ENCODE results near the gene CUL7.

Gene CUL7

DNA sequence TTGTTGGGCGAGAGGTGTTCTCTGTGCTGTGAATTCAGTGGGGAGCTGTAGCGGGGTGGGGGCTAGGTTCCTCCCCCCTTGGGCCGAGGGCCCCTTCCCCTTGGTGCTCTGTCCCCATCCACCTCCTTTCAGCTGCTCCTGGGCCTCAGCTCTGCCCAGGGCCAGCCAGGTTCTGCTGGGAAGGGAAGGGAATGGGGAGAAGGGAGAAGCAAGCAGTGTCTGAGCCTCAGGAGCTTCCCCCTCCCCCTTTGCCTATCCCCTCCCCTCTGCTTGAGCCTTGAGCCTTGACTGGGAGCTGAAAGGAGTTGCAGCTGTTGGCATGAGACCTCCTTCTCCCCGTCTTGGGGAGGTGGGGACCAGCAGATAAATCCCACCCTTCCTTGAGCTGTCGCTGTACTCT is 32.8 kb downstream of the CUL7 start:
- H3K27me3 ChIP-seq (ENCODE audit: insufficient read depth, poor library complexity, severe bottlenecking): no peaks in the 10 kb centered on the region
- H3K27ac ChIP-seq (replicated peaks): peak overlapping the region; percentile 85
- no peak for TF ChIP-seq SPI1 (IDR thresholded peaks at IDR 0.05; ENCODE audit: borderline replicate concordance, low read depth)
- TF ChIP-seq, protein P1, sequence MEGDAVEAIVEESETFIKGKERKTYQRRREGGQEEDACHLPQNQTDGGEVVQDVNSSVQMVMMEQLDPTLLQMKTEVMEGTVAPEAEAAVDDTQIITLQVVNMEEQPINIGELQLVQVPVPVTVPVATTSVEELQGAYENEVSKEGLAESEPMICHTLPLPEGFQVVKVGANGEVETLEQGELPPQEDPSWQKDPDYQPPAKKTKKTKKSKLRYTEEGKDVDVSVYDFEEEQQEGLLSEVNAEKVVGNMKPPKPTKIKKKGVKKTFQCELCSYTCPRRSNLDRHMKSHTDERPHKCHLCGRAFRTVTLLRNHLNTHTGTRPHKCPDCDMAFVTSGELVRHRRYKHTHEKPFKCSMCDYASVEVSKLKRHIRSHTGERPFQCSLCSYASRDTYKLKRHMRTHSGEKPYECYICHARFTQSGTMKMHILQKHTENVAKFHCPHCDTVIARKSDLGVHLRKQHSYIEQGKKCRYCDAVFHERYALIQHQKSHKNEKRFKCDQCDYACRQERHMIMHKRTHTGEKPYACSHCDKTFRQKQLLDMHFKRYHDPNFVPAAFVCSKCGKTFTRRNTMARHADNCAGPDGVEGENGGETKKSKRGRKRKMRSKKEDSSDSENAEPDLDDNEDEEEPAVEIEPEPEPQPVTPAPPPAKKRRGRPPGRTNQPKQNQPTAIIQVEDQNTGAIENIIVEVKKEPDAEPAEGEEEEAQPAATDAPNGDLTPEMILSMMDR (IDR thresholded peaks at IDR 0.05; ENCODE audit: insufficient read depth, low read length): no peak
- TF ChIP-seq POLR2AphosphoS5 (IDR thresholded peaks at IDR 0.05; ENCODE audit: low read depth): no peak
- TF ChIP-seq, protein P2, sequence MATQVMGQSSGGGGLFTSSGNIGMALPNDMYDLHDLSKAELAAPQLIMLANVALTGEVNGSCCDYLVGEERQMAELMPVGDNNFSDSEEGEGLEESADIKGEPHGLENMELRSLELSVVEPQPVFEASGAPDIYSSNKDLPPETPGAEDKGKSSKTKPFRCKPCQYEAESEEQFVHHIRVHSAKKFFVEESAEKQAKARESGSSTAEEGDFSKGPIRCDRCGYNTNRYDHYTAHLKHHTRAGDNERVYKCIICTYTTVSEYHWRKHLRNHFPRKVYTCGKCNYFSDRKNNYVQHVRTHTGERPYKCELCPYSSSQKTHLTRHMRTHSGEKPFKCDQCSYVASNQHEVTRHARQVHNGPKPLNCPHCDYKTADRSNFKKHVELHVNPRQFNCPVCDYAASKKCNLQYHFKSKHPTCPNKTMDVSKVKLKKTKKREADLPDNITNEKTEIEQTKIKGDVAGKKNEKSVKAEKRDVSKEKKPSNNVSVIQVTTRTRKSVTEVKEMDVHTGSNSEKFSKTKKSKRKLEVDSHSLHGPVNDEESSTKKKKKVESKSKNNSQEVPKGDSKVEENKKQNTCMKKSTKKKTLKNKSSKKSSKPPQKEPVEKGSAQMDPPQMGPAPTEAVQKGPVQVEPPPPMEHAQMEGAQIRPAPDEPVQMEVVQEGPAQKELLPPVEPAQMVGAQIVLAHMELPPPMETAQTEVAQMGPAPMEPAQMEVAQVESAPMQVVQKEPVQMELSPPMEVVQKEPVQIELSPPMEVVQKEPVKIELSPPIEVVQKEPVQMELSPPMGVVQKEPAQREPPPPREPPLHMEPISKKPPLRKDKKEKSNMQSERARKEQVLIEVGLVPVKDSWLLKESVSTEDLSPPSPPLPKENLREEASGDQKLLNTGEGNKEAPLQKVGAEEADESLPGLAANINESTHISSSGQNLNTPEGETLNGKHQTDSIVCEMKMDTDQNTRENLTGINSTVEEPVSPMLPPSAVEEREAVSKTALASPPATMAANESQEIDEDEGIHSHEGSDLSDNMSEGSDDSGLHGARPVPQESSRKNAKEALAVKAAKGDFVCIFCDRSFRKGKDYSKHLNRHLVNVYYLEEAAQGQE (IDR thresholded peaks at IDR 0.05; ENCODE audit: insufficient replicate concordance, low read depth): no peak
- TF ChIP-seq GABPA (IDR thresholded peaks at IDR 0.05; ENCODE audit: low read depth): no peak
- no peak for DNase-seq (ENCODE audit: low read depth in 1 of 2, low spot score in 1 of 2)
- H3K4me3 ChIP-seq (replicated peaks; ENCODE audit: insufficient read depth, low read length): peak overlapping the region; percentile 79

DNA sequence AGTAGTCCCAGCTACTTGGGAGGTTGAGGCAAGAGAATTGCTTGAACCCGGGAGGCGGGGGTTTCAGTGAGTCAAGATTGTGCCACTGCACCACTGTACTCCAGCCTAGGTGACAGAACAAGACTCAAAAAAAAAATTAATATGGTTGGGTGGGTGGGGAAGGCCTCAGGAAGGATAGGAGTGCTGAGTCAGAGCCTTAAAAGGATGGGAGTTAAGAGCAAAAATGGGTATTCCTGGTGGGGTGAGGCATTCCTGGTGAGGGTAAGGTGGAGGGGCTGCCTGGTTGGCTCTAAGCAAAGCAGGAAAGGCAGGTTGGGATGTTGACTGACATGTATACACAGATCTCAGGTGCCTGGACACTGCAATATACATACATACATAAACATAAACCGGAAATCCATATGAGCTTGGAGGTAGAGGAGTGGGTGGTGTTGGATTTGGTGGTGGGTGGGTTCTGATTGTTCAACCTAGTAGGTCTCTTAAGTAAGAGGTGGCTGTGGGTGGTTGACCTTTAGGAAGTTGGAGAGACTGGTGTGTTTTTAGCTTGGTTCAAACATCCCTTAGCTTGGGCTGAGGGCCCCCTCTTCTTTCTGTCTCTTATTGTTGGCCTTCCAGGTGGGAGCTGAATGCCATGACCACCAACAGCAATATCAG is 33.5 kb downstream of the CUL7 start:
- H3K27ac ChIP-seq (replicated peaks): no peak overlapping the region
- DNase-seq (ENCODE audit: low read depth in 1 of 2, low spot score in 1 of 2): no peak
- no peak for TF ChIP-seq POLR2AphosphoS5 (IDR thresholded peaks at IDR 0.05; ENCODE audit: low read depth)
- TF ChIP-seq, protein P2 (IDR thresholded peaks at IDR 0.05; ENCODE audit: insufficient replicate concordance, low read depth): no peak
- TF ChIP-seq GABPA (IDR thresholded peaks at IDR 0.05; ENCODE audit: low read depth): no peak
- no peak for TF ChIP-seq SPI1 (IDR thresholded peaks at IDR 0.05; ENCODE audit: borderline replicate concordance, low read depth)
- no peak overlapping the region for H3K4me3 ChIP-seq (replicated peaks; ENCODE audit: insufficient read depth, low read length)
- no peaks in the 10 kb centered on the region for H3K27me3 ChIP-seq (ENCODE audit: insufficient read depth, poor library complexity, severe bottlenecking)

DNA sequence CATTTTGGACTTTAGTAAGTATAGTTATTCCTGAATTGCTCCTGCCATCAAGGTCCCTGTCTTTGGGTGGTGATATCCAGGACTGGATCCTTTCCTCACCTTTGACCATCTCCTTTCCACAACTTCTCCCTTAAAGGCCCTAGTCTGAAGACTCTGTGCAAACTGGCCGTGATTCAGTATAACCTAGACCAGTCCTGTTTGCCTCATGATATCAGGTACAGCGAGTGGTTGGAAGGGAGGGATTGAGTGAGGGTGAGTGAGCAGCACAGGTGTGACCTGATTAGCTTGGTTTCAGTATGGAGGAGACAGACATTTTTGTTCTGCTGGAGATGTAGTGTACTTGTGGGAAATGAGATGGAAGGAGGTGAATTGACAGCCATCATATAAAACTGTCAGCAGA is 34.5 kb downstream of the CUL7 start:
- no peaks in the 10 kb centered on the region for H3K27me3 ChIP-seq (ENCODE audit: insufficient read depth, poor library complexity, severe bottlenecking)
- H3K4me3 ChIP-seq (replicated peaks; ENCODE audit: insufficient read depth, low read length): no peak overlapping the region
- TF ChIP-seq, protein P1 (IDR thresholded peaks at IDR 0.05; ENCODE audit: insufficient read depth, low read length): no peak
- TF ChIP-seq, protein P2 (IDR thresholded peaks at IDR 0.05; ENCODE audit: insufficient replicate concordance, low read depth): no peak
- no peak for TF ChIP-seq GABPA (IDR thresholded peaks at IDR 0.05; ENCODE audit: low read depth)
- no peak for TF ChIP-seq SPI1 (IDR thresholded peaks at IDR 0.05; ENCODE audit: borderline replicate concordance, low read depth)
- TF ChIP-seq POLR2AphosphoS5 (IDR thresholded peaks at IDR 0.05; ENCODE audit: low read depth): no peak
- H3K27ac ChIP-seq (replicated peaks): no peak overlapping the region
- no peak for DNase-seq (ENCODE audit: low read depth in 1 of 2, low spot score in 1 of 2)

All from HL-60 (cell line).